ENCODE results near the gene AGFG2. TPM values are rescaled to one million over a fixed set of nuclear protein-coding genes. Genes with fewer than 3 reads are reported as not detected.

The AGFG2 gene
- total RNA-seq, 1 donor from 2014 or later = 6.2 TPM

DNA sequence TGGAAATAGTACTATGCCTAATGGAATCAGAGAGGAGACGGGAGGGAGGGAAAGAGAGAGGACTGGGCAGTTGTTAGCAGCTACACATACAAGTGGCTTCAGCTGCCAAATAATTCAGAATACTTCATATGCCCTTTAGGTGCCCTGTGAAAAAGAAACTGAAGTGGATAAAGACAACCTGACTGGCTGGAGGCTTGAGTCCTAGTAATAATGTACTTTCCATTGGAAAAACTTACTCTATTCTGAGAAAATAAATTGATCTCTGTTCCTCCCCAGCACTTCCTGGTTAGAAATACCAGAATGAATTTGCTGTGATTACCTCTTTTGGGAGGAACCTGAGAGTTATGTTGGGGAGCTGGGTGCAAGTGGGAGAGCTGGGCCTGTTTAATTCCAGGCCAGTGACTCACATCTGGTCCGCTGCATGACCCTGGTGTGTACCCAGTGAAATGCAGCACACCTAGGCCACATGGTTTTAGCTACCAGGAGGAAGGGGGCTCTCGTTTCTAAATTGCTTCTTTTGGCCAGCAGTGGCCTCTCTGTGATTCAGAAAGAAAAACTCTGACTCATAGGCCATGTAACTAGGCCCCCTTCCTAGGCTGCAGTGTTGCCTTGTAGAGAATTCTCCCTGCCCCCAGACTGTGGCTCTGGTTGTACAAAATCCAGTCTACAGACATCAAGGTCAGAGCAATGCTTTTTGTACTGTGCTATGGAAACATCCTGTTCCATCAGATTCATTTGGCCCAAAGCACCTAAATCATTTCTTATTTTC, 6.5 kb downstream of the AGFG2 start:
- Histone ChIP-seq H3K36me3 (ENCODE audit: insufficient read depth, low read length) (no peaks in the 10 kb centered on the region), H3K9me3 (ENCODE audit: insufficient read depth, low read depth, low read length) (no peaks in the 10 kb centered on the region), H3K4me3 (ENCODE audit: insufficient read depth, low read depth, low read length) (no peak overlapping the region), H4K20me1 (ENCODE audit: insufficient read depth, low read length) (no peaks in the 10 kb centered on the region), H3K4me1 (ENCODE audit: insufficient read depth, low read length) (peaks cover 34% of the 10 kb centered on the region), H3K27ac (ENCODE audit: low read depth, low read length) (peak overlapping the region; percentile 71), H3K79me2 (ENCODE audit: insufficient read depth, low read length) (peaks cover 15% of the 10 kb centered on the region), H3K9ac (ENCODE audit: low read length) (peak overlapping the region; percentile 39), H3K27me3 (ENCODE audit: insufficient read depth, low read length) (no peaks in the 10 kb centered on the region), H2AFZ (ENCODE audit: low read depth, low read length) (peak overlapping the region; percentile 26), H3K4me2 (ENCODE audit: low read length) (peak overlapping the region; percentile 74)
- Mint-ChIP-seq H3K27ac (ENCODE audit: unreplicated experiment) (peak overlapping the region; percentile 90), H3K9me3 (ENCODE audit: unreplicated experiment) (no peaks in the 10 kb centered on the region), H3K4me3 (ENCODE audit: unreplicated experiment) (peak overlapping the region; percentile 41), H3K4me1 (ENCODE audit: low read depth, unreplicated experiment) (peaks cover 41% of the 10 kb centered on the region), H3K36me3 (ENCODE audit: low read depth, unreplicated experiment) (no peaks in the 10 kb centered on the region), H3K27me3 (ENCODE audit: low read depth, unreplicated experiment) (no peaks in the 10 kb centered on the region)
- FAIRE-seq = no peak
- peak; percentile 86 for DNase-seq (ENCODE audit: low read depth)
- TF ChIP-seq, protein P1, sequence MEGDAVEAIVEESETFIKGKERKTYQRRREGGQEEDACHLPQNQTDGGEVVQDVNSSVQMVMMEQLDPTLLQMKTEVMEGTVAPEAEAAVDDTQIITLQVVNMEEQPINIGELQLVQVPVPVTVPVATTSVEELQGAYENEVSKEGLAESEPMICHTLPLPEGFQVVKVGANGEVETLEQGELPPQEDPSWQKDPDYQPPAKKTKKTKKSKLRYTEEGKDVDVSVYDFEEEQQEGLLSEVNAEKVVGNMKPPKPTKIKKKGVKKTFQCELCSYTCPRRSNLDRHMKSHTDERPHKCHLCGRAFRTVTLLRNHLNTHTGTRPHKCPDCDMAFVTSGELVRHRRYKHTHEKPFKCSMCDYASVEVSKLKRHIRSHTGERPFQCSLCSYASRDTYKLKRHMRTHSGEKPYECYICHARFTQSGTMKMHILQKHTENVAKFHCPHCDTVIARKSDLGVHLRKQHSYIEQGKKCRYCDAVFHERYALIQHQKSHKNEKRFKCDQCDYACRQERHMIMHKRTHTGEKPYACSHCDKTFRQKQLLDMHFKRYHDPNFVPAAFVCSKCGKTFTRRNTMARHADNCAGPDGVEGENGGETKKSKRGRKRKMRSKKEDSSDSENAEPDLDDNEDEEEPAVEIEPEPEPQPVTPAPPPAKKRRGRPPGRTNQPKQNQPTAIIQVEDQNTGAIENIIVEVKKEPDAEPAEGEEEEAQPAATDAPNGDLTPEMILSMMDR (IDR thresholded peaks at IDR 0.05; ENCODE audit: insufficient read depth, low read depth, low read length) = no peak
- TF ChIP-seq EZH2 (IDR thresholded peaks at IDR 0.05; ENCODE audit: insufficient read depth, low read length) = no peak

DNA sequence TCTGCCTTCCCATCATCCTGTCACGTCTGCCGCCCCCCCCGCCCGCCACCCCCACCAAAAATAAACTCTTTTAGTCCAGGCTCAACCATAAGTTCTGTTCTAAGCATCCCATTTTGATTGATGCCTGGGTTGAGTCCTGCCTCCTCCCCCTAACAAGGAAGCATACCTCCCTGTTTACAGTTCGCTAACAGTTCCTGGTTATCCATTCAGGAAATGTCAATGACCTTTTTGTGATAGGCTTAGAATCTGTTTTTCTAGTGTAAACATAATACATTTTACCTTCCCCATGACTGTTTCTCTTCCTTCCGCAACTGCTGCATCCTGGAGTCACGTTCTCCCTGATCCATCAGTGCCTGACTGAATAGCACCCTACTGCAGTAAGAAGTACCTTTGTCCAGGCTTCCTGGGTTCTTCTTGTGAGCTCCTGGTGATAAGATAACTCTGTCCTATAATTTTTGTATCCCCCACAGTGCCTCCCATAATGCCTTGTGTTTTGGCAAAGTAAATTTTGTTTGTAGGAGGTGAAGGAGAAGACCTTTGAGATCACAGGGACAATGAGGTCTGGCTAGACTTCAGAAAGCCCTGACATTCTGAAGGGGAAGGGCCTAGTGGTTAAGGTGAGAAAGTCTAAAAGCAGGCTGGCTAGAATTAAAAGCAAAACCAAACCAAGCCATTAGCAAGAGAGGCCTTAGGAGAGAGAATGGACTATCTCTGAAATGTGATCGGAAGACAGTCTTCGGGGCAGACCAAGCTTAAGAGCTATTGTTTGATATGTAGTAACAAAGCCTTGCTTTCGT, 7.3 kb downstream of the AGFG2 start:
- Histone ChIP-seq H3K4me1 (ENCODE audit: insufficient read depth, low read length) (peaks cover 34% of the 10 kb centered on the region), H3K9ac (ENCODE audit: low read length) (peak overlapping the region; percentile 34), H3K4me2 (ENCODE audit: low read length) (peak overlapping the region; percentile 74), H4K20me1 (ENCODE audit: insufficient read depth, low read length) (no peaks in the 10 kb centered on the region), H3K9me3 (ENCODE audit: insufficient read depth, low read depth, low read length) (no peaks in the 10 kb centered on the region), H2AFZ (ENCODE audit: low read depth, low read length) (peak overlapping the region; percentile 31), H3K79me2 (ENCODE audit: insufficient read depth, low read length) (peaks cover 15% of the 10 kb centered on the region), H3K36me3 (ENCODE audit: insufficient read depth, low read length) (no peaks in the 10 kb centered on the region), H3K27me3 (ENCODE audit: insufficient read depth, low read length) (no peaks in the 10 kb centered on the region), H3K27ac (ENCODE audit: low read depth, low read length) (peak overlapping the region; percentile 71), H3K4me3 (ENCODE audit: insufficient read depth, low read depth, low read length) (peak overlapping the region; percentile 24)
- peak overlapping the region; percentile 90 for H3K27ac Mint-ChIP-seq (ENCODE audit: unreplicated experiment)
- peaks cover 41% of the 10 kb centered on the region for H3K4me1 Mint-ChIP-seq (ENCODE audit: low read depth, unreplicated experiment)
- H3K9me3 Mint-ChIP-seq (ENCODE audit: unreplicated experiment) = no peaks in the 10 kb centered on the region
- peak overlapping the region; percentile 0 for H3K4me3 Mint-ChIP-seq (ENCODE audit: unreplicated experiment)
- FAIRE-seq (no peak), DNase-seq (ENCODE audit: low read depth) (no peak)
- H3K36me3 Mint-ChIP-seq (ENCODE audit: low read depth, unreplicated experiment) = no peaks in the 10 kb centered on the region
- no peaks in the 10 kb centered on the region for H3K27me3 Mint-ChIP-seq (ENCODE audit: low read depth, unreplicated experiment)
- TF ChIP-seq, protein P1 (IDR thresholded peaks at IDR 0.05; ENCODE audit: insufficient read depth, low read depth, low read length) = no peak
- TF ChIP-seq EZH2 (IDR thresholded peaks at IDR 0.05; ENCODE audit: insufficient read depth, low read length) = no peak
